Cardiac muscle cell (in vitro differentiated cells and primary cell): ENCODE data around the gene ESRRG. TPM values are rescaled to one million over a fixed set of nuclear protein-coding genes. Genes with fewer than 3 reads are reported as not detected.

Experiments used
- DNase-seq, 2 donors: peaks; one replicate each; pipeline versions ENCODE4 v3.0.0 to v3.0.0-alpha.2; 2010 to 2017; ENCODE audit warnings: low read depth in 1 of 2, low spot score in 1 of 2
- H3K27ac ChIP-seq: fragments of 200-600 bp; sonication (generic); 2 replicates; pipeline ENCODE4 v1.5.1; 2016
- H3K27me3 ChIP-seq: fragments of 200-600 bp; sonication (generic); 2 replicates; pipeline ENCODE4 v1.6.0; 2016; ENCODE audit warnings: control low read depth
- H3K36me3 ChIP-seq: fragments of 200-600 bp; sonication (generic); 2 replicates; pipeline ENCODE4 v1.5.1; 2016; ENCODE audit warnings: control low read depth
- H3K4me1 ChIP-seq: fragments of 200-600 bp; sonication (generic); 2 replicates; pipeline ENCODE4 v1.8.1; 2017; ENCODE audit warnings: low read depth, mild to moderate bottlenecking, mixed run types
- H3K4me3 ChIP-seq: fragments of 200-600 bp; sonication (generic); 2 replicates; pipeline ENCODE4 v1.5.1; 2016; ENCODE audit warnings: mild to moderate bottlenecking
- H3K9me3 ChIP-seq: fragments of 200-600 bp; sonication (generic); 2 replicates; pipeline ENCODE4 v1.5.1; 2017; ENCODE audit warnings: low read depth, mild to moderate bottlenecking, control low read depth
- polyA plus RNA-seq: library from polyadenylated mRNA; unstranded; fragments of >200 nt; fragmentation: Nextera tagmentation; extraction: Ambion mirVana; gene quantifications from 2 replicates; pipeline ENCODE4 v1.2.1, GENCODE V29; 2016
- total RNA-seq: library from RNA; depleted of rRNA; stranded (reverse); fragments of >200 nt; gene quantifications from 2 replicates; pipeline ENCODE4 v1.2.3, GENCODE V29; 2016
- TF ChIP-seq, protein P1 (sequence below): IDR thresholded peaks from 2 replicates; pipeline ENCODE4 v1.5.1; 2012; ENCODE audit warnings: low read depth, mild to moderate bottlenecking, low read length

The ESRRG gene
- total and polyA plus RNA-seq, 2 experiments from 2014 or later = 41.5 to 62.2 TPM

DNA sequence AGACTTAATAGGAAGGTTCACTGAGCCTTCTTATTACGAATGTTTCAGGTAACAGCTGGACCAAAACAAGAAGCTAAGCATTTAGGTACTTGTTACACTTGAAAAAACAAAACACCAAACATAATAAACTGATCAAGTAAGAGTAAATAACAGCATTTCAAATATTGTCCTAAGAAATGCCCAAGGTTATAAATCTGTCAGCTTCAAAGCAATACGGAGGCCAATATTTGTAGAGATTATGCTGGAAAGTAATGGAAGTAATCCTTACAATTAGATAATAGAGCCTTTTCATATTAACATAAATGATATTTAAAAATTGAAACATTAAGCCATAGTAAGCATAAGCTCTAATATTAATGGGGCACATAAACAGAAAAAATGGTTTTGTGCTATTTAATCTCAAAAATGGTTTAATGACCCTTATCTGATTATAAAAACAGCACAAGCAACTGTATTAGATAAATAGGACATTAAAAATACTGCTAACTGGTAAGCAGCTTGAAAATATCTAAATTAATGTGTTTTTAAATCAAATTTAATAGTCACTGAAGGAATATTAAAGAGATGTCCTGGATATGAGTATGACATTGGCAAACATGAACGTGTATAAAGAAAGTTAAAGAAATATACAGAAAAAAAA is 256.9 kb downstream of the ESRRG start:
- H3K27ac ChIP-seq = no peak overlapping the region
- H3K4me1 ChIP-seq = peaks cover 18% of the 10 kb centered on the region
- no peaks in the 10 kb centered on the region for H3K27me3 ChIP-seq
- no peak overlapping the region for H3K4me3 ChIP-seq
- no peaks in the 10 kb centered on the region for H3K9me3 ChIP-seq
- no peak for DNase-seq
- H3K36me3 ChIP-seq = no peaks in the 10 kb centered on the region
- TF ChIP-seq, protein P1, sequence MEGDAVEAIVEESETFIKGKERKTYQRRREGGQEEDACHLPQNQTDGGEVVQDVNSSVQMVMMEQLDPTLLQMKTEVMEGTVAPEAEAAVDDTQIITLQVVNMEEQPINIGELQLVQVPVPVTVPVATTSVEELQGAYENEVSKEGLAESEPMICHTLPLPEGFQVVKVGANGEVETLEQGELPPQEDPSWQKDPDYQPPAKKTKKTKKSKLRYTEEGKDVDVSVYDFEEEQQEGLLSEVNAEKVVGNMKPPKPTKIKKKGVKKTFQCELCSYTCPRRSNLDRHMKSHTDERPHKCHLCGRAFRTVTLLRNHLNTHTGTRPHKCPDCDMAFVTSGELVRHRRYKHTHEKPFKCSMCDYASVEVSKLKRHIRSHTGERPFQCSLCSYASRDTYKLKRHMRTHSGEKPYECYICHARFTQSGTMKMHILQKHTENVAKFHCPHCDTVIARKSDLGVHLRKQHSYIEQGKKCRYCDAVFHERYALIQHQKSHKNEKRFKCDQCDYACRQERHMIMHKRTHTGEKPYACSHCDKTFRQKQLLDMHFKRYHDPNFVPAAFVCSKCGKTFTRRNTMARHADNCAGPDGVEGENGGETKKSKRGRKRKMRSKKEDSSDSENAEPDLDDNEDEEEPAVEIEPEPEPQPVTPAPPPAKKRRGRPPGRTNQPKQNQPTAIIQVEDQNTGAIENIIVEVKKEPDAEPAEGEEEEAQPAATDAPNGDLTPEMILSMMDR = no peak

DNA sequence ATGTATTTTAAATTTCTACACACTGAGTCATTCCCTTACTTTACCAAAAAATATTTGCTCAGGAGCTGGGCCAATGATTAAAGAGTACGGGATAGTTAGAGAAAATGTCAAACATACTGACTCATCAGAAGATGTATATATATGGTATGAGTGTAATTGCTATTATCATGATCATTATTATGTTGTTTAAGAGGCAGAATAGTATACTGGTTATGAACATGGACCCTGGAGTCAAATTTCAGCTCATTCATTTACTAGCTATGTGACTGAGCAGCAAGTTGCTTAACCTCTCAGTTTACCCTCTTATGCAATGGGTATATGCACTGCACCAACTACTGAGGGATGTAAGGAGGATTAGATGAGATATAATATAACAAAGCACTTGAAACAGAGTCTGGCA is 258.7 kb downstream of the ESRRG start:
- Histone ChIP-seq H3K9me3 (no peaks in the 10 kb centered on the region), H3K27me3 (no peaks in the 10 kb centered on the region), H3K4me3 (no peak overlapping the region), H3K27ac (no peak overlapping the region), H3K36me3 (no peaks in the 10 kb centered on the region), H3K4me1 (peaks cover 27% of the 10 kb centered on the region)
- TF ChIP-seq, protein P1 = no peak
- DNase-seq = peak in 1 of 2 donors; percentile 85

DNA sequence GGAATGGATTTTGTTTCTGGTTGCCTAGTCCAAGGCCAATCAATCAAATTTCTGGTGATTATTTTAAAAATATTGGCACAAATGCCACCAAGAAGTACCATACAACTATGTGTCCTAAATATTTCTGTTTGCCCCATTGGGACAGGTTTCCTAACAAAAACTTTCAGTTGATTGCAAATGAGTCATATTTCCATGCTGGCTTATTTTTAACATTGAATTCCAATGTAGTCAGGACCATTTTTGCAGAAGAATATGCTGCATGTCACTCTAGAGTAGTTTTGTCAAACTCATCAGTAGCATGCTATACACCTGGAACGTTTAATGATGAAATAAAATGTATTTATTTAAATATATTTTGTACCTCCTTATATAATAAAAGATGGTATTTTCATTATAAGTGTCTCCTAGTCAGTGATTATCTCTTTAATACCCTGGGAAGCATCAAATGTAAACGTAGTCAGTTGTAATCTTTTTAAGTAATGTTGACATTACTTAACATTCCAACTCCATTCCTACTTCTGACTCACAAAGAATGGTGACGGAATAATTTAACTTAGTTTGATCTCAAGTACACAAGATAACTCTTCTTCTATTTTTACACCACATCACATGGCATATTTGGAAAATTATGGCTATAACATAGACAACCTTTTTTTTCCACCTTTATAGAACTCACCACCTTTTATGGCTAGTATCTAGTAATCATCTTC is 261.0 kb downstream of the ESRRG start:
- Histone ChIP-seq H3K4me3 (no peak overlapping the region), H3K27ac (peak overlapping the region; percentile 66), H3K9me3 (no peaks in the 10 kb centered on the region), H3K27me3 (no peaks in the 10 kb centered on the region), H3K4me1 (peaks cover 47% of the 10 kb centered on the region), H3K36me3 (no peaks in the 10 kb centered on the region)
- peak in 1 of 2 donors; percentile 48 for DNase-seq
- TF ChIP-seq, protein P1 = no peak

DNA sequence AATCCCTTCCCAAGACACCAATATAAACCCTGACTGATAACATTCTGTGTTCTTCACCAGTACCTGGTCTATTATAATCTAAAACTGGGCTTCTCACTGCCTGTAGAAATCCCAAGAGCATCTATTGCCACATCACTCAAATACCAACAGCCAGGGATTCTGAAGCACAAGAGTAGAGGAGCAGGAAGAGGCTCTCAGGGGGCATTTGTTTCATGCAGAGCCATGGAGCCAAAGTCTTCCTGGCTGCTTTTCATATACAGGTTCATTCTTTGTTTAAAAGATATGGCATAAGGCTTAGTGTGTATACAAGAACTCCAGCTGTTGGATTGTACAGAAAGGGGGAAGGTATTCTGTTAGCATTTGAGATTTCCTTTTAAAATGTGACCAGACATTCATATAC is 261.8 kb downstream of the ESRRG start:
- DNase-seq = peak; percentile 22 to 23
- no peak overlapping the region for H3K4me3 ChIP-seq
- no peaks in the 10 kb centered on the region for H3K9me3 ChIP-seq
- no peaks in the 10 kb centered on the region for H3K27me3 ChIP-seq
- H3K36me3 ChIP-seq = no peaks in the 10 kb centered on the region
- peaks cover 50% of the 10 kb centered on the region for H3K4me1 ChIP-seq
- TF ChIP-seq, protein P1 = no peak
- peak overlapping the region; percentile 66 for H3K27ac ChIP-seq

DNA sequence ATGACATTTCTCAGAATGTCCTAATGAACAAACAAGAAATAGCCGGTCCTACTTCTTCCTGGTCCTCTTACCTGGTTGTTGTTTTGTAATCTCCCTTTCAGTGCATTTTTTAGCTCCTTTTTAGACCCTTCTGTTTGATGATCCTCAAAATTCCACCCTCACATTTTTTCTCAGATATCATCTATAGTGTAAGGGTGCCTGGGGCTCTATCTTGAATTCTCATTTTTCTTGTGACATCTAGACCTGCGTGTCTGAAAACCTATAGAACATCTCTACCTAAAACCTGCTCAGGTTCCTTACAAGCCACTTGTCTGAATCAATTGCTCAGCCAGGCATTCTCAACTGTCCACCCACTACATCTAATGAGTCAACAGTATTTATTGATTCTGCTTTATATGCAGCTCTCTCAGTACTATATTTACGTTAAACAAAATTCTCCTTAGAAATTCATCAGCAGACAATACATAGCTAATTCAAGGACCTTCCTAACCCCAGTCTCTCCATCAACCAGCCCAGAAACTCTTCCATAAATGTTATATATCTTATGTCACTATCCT is 263.5 kb downstream of the ESRRG start:
- Histone ChIP-seq H3K36me3 (no peaks in the 10 kb centered on the region), H3K4me1 (peaks cover 50% of the 10 kb centered on the region), H3K27me3 (no peaks in the 10 kb centered on the region), H3K27ac (no peak overlapping the region), H3K9me3 (no peaks in the 10 kb centered on the region), H3K4me3 (no peak overlapping the region)
- TF ChIP-seq, protein P1 = no peak
- no peak for DNase-seq
